Posterior vena cava (tissue), 2 donors: Measurements from ENCODE around the gene THAP7. TPM values are rescaled to one million over a fixed set of nuclear protein-coding genes. Genes with fewer than 3 reads are reported as not detected.

ENCODE experiments used
- DNase-seq: peaks from one replicate; pipeline ENCODE4 v3.0.0-alpha.2; 2020; ENCODE audit warnings: low spot score
- intact Hi-C, 2 donors: fragments of 100-400 bp; cut with DNase I; formaldehyde crosslinking; loops; one replicate each; pipeline versions ENCODE4 v1.14.1 to v1.14.2; 2022 to 2023
- total RNA-seq, 2 donors: library from RNA; stranded (reverse); fragmentation: NEBNext Ultra II Directional; extraction: Animal tissue kit (Norgen Biotek cat#: 25700); gene quantifications; one replicate each; pipeline ENCODE4 v1.2.1, GENCODE V29; 2021
- donor health status: DM: yes; HTN: yes; CAD: no.
- donor health status: DM: yes; HTN: yes; CAD: no.

THAP7 gene
- total RNA-seq, 2 donors from 2014 or later: 16.4 to 20.5 TPM

- no peak for DNase-seq
- intact Hi-C loops: no loop called here
Observed at GRCh38 chr22:20997536-20998257, 4.2 kb downstream of the THAP7 start.

DNA sequence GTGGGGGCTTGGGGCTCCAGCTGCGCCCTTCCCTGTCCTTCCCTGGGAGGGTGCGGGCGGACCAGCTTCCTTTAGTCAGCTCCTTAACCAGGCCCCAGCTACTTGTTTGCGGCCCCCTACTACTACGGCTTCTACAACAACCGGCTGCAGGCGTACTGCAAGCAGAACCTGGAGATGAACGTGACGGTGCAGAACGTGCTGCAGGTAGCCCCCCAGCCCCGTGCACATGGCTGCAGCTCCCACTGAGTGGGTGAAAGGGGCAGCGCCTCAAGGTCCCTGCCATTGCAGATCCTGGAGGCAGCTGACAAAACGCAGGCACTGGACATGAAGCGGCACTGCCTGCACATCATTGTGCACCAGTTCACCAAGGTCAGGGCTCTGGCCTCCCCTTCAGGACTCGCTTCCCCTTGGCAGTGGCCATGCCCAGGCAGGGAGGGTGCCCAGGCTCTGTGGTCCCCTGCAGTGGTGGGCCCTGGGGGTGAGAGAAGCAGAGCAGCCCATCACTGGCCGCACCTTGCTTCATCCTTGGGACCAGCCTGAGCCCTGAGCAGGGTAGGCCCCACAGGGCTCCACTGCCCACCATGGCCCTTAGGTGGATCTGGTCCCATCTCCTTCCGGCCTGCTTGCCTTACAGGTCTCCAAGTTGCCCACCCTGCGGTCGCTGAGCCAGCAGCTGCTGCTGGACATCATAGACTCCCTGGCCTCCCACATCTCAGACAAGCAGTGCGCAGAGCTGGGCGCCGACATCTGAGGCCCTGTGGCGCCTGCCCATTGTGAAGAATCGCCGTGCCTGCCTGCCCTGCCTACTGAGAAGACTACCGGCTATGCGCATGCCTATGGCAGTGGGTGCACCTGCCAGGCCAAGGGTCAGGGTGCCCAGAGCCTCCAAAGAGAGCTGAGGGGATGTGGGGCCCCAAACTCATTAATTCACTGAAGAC is 5.1 kb downstream of the THAP7 start:
- DNase-seq: no peak
- intact Hi-C loops: no loop called here

DNA sequence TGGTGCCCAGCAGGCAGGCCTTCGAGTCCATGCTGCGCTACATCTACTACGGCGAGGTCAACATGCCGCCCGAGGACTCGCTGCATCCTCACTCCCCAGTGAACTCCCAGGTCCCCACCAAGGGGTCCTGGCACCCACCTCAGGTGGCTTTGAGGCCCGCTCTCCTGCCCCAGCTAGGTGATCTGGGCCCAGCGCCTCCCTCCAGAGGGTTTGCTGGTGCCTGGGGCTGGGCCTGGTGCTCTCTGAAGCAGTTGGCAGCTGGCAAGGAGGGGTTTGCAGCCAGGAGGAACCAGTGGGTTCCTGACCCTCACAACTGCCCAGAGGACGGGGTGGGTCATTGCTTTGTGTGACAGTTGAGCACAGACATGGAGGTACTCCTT is 5.9 kb downstream of the THAP7 start:
- intact Hi-C loops: no loop called here
- no peak for DNase-seq

DNA sequence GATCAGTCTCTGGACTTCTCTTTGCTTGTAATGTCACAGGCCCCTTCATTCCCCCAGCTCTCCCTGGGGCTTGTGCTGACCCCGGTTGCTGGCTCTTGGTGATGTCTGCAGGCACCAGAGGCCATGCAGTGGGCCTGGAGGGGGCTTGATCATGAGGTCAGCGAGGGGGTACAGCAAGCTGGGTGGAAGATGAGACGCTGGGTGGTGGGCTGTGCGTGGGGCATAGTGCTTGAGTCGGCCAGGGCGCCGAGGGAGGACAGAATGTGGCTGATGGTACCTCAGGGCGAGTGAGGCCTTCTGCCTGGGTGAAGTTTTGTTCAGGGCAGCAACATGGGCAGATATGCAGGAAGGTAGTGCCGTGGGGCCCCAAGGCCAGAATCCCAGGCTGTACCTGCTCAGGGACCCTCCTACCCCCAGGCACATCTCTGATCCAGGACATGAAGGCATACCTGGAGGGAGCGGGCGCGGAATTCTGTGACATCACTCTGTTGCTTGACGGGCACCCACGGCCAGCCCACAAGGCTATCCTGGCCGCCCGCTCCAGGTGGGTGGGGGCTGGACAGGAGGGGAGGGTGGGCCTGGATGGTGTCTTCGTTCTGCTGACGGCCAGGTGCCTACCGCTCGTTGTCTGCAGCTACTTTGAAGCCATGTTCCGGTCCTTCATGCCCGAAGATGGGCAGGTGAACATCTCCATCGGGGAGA is 6.4 kb downstream of the THAP7 start:
- intact Hi-C loops: no loop called here
- no peak for DNase-seq

DNA sequence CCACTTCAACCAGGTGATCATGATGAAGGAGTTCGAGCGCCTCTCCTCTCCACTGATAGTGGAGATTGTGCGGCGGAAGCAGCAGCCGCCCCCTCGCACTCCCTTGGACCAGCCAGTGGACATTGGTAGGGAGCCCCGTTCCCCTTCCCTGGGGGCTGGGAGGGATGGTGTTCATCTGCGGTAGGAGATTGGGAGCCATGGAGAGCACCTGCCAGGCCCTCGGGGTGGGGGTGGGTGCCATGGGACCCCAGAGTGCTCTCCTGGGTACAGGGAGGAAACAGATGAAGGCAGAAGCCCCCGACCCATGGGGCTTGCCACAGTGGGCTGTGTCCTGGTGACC is 7.0 kb downstream of the THAP7 start:
- intact Hi-C loops: no loop called here

DNA sequence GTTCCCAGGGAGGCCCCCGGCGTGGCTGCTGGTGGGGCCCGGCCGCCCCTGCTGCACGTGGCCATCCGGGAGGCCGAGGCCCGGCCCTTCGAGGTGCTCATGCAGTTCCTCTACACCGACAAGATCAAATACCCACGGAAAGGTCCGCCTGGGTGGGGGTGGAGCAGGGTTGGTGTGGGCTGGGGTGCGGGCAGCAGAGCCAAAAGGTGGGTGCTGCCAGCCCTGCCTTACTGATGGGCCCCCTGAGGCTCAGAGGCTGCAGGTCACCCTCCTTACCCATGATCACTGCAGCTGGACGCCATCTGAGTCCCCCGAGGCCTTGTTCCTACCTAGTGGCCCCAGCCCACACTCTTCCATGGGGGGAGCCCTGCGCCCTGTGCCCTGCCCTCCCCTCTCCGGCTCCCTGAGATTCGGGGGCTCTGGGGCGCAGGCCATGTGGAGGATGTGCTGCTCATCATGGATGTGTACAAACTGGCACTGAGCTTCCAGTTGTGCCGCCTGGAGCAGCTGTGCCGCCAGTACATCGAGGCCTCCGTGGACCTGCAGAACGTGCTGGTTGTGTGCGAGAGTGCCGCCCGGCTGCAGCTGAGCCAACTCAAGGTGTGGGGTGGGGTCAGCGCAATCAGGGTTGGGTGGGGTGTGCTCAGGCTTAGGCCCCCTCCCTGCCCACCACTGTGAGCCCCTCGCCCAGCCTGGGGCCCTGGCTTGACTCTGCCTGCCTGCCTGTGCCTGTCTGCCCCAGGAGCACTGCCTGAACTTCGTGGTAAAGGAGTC is 7.6 kb downstream of the THAP7 start:
- intact Hi-C loops: no loop called here
- no peak for DNase-seq

More for the DNA sequence above, 7.0 kb downstream of the THAP7 start:
- DNase-seq: no peak

DNA sequence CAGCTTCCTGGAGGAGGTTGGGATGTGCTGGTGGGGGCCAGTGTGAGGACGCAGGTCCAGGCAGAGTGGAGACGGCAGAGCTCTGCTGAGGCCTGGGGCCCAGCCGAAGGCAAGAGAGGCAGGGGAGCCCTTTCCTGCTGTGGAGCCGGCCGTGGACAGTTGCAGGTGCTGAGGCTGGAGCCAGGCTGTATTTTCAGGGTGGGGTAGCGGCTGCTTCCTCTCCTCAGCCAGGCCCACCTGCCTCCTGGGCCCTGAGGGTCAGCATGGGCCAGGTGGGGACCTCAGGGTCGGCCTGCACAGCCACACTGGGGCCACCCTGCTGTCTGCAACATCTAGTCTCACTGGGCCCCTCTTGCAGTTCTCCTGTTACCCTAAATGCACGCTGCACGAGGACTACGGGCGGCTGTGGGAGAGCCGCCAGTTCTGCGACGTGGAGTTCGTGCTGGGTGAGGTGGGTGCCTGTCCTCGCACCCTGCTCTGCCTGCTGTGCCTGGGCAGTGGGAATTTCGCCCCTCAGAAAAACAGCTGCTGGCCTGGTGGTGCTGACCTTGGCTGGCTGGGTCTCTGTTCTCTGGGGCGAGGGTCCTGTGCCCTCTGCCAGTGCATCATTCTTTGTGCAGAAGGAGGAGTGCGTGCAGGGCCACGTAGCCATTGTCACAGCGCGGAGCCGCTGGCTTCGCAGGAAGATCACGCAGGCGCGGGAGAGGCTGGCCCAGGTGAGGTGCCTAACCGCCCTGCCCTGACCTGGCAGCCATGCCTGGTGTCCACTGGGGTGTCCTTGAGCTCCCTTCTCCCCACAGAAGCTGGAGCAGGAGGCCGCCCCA is 8.4 kb downstream of the THAP7 start:
- intact Hi-C loops: no loop called here
- no peak for DNase-seq

DNA sequence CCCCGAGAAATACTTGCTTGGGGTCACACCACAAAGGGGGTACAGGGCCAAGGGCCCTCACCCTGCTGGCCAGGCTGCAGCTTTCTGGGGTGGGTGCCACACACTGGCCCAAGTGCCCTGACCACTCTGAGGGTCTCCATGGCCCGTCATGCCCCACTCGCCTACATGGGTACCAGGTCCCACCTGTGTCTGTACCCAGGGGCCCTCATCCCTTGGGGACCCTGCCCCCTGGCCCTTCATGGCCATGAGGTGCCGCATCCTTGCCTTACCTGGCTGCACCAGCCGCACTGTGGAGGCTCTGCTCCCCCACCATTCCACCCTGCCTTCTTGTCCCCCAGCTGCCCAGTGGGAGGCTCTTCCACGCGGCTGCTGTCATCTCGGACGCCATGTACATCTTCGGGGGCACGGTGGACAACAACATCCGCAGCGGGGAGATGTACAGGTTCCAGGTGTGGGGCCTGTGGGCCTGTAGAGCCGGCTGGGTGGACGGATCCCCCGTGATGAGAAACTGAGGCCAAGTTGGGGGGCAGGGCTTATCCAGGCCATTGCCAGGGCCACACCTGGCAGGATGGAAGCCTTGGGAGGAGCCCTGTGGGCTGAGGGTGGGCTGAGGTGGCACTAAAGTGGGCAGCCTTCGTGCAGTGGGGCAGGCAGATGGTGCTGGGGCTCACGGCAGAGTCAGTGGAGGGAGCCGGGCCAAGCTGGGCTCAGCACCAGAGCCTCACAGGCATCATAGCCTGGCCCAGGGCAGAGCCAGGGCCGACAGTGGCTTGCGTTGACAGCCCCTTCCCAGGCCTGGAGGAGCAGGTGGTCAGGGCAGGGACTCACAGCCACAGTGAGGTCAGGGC is 9.2 kb downstream of the THAP7 start:
- intact Hi-C loops: no loop called here
- no peak for DNase-seq

DNA sequence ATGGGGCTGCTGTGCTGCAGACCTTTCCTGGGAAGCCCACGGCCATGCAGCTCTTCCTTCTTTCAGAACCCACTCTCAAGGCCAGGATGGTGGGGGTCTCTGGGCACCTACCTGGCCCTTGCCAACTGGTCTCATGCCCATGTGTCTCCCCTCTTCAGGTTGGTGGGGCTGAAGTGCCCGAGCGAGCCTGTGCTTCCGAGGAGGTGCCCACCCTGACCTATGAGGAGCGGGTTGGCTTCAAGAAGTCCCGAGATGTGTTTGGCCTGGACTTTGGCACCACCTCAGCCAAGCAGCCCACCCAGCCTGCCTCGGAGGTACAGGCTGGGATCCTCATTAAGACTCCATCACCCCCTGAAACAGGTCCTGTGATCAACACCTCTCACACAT is 9.9 kb downstream of the THAP7 start:
- intact Hi-C loops: no loop called here
- no peak for DNase-seq

DNA sequence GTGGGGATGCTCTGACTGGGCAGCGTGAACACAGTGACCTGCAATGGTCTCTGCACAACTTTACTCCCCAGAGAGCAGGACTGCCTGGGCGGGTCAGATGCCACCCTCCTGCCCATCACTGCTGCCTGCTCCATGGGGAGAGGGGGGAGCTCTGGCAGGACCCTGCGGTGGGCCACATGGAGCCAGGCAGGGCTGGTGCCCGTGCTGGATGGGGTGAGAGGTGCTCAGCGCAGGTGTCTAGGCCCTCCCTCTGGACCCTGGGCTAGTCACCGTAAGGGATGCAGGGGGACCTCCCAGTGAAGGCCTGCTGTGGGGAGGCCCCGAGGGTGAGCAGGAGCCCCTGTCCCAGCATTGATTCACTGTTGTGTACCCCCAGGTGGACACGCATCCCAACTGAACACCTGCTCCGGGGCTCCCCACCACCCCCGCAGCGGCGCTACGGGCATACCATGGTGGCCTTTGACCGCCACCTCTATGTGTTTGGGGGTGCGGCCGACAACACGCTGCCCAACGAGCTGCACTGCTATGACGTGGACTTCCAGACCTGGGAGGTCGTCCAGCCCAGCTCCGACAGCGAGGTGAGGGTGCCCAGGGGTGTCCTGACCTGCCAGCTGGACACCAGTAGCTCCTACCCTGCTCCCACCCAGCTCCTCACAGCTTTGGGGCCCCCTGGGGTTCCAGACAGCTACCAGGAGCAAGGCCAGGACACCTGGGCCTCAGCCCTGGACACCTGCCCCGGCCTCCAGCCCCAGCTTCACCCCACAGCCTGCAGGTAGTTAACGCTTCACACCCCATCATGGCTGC is 10.5 kb downstream of the THAP7 start:
- DNase-seq: no peak
- intact Hi-C loops: no loop called here

- intact Hi-C loops: no loop called here
- no peak for DNase-seq
Observed at GRCh38 chr22:20990184-20991180, 11.4 kb downstream of the THAP7 start.

DNA sequence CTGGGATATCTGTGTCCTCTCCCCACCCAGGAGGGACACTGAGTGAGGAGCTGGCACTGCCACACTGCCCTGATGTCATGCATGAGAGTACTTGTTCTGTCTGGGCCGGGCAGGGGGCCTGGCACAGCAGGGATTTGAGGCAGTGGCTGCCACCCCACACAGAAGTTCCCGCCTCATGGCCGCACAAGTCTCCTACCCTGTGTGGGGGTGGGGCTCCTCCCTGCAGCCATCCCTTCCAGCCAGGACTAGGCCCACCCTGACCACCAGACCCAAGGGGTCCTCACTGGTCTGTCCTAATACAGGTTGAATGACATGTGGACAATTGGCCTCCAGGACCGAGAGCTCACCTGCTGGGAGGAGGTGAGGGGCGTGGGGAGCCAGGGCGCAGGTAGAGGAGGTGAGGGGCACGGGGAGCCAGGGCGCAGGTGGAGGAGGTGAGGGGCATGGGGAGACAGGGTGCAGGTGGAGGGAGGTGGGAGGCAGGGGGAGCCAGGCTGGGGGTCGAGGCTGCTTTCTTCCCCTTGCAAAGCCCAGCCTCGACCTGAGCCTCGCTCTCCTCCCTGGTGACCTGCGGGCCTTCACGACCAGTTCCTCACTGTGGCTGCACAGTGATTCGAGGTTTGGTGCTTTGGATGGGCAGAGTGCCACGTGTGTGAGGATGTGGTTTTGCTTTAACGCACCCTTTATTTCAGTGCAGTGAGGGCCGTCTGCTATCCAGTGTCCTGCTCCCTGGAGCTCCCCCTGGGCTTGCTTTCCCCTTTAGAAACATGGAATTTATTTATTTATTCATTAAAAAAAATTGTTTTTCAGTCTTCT is 12.4 kb downstream of the THAP7 start:
- no peak for DNase-seq
- intact Hi-C loops: no loop called here

- no peak for DNase-seq
- intact Hi-C loops: no loop called here
Observed at GRCh38 chr22:20988573-20989322, 13.2 kb downstream of the THAP7 start.

DNA sequence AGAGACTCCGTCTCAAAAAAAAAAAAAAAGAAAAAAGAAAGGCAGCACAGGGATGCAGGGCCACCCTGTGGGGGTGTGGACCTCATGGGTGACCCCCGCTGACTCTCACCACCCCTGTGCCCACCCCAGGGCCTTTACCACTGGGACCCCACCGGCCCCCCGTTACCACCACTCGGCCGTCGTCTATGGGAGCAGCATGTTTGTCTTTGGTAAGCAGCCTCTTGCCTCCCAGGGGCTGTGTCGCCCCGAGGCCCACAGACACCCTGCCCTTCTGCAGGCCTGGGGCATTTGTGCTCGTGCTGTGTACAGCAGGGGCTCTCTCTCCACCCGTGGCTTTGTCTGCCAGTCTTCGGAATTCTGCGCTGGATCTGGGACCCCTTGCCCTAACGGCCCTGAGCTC is 14.5 kb downstream of the THAP7 start:
- intact Hi-C loops: no loop called here
- no peak for DNase-seq
